Fibroblast of skin of left biceps (primary cell): ENCODE results near the gene ADH1A.
"Not testable (repeated sequence)": the region's sequence is repeated elsewhere in the genome, so short reads cannot be mapped to it uniquely, and the experiment has no call there.

ENCODE experiments used
- DNase-seq, 2 experiments: peaks; one replicate each; pipeline ENCODE4 v3.0.0-alpha.2; 2013; ENCODE audit warnings: low read depth in 2 of 2

Gene ADH1A

DNA sequence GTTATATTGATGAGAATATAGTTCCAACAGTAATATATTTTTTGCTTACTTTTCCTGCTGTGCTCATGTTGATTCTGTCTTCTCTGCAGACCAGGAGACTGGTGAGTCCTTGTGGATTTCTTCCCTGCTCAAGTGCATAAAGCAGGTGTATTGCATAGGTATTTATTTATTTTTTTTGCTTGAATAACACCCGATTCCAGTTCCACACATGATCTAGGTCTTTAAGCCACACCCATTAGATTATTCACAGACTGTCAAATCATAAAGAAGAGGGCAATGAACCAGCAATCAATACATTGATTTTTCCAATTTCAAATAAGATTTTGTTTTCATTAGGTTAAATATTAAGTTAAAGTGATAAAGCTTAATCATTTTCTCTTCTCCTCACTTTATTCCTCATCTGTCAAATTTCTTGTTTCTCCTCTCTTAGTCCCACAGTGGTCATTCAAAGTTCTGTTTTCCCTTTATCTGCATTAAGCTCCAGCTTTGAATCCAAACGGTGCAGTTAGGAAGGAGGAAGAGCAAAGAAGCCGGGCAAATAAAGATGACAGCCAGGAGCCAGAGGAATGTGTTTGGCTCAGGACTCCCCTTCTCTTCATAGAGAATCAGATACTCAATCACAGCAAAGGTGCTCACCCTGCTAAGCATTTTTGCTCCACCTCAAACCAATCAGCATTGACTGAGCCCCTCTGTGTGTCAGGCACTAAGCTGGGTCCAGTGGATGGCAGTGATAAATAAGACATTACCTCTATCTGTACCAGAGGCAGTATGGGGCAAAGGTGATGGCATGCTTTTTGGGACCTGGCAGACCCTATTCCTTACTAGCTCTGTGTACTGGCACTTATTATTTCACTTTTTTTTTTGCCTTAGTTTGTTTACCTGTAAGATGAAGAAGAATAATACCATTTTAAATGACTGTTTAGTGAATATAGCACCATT, at the start of gene ADH1A:
Gene ADH1A (minus strand): TSS at position 138 of the 939 bp plus-strand sequence. CDS start 71 bp downstream, at position 67.
- DNase-seq = no peak

- DNase-seq = no peak
These were observed 48.4 kb upstream of the ADH1A start for GRCh38 chr4:99339172-99339571.

GRCh38 chr4:99336553-99336952, 45.8 kb upstream of the ADH1A start:
- no peak for DNase-seq

- no peak for DNase-seq
These were observed 44.1 kb upstream of the ADH1A start for GRCh38 chr4:99334880-99335279.

DNA sequence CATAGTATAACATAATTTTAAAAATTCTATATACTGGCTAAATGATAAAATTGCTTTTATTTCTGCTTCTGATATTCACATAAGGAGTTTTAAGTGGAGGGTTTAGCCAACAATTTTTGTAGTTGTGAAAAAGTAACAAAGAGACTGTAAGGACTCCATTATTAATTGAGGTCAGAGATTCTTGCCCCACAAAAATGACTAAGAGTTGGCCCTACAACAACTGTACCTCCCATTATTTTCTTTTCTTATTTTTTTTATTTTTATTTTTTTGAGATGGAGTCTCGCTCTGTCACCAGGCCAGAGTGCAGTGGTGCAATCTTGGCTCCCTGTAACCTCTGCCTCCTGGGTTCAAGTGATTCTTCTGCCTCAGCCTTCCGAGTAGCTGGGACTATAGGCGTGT, 39.9 kb upstream of the ADH1A start:
- DNase-seq = no peak

DNA sequence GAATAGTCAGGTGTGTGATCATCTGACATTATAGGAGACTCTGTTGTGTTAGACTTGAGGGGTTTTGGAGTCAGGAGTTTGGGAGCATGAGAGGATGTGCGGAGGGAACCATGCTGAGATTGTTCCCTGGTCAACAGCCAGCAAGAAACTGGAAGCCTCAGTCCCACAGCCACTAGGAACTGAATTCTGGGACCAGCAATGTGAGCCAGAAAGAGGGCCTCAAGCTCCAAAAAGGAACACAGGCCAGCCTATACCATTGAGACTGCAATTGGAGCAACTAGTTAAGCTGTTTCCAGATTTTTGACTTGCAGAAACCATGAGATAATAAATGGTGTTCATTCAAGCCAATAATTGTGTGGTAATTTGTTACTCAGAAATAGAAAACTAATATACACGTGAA, 39.1 kb upstream of the ADH1A start:
- DNase-seq = no peak

- peak; percentile 23 to 39 for DNase-seq
These were observed 34.2 kb upstream of the ADH1A start for GRCh38 chr4:99324979-99325378.

DNA sequence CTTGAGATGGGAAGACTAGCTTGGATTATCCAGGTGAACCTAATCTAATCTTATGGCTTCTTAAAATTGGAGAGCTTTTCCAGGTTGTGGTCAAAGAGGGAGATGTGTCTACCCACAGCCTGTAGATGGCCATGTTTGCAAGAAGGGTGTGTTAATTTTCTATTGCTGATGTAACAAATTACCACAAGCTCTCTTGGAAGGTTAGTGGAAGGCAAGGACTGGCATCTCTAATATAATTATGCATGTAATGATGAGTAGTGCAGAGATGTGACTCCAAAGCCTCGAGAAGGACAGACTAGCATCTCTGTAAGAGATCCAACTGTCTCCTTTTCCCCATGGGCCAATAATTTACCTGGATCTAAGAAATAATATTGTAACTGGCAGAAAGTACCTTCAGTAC, 33.6 kb upstream of the ADH1A start:
- no peak for DNase-seq

DNA sequence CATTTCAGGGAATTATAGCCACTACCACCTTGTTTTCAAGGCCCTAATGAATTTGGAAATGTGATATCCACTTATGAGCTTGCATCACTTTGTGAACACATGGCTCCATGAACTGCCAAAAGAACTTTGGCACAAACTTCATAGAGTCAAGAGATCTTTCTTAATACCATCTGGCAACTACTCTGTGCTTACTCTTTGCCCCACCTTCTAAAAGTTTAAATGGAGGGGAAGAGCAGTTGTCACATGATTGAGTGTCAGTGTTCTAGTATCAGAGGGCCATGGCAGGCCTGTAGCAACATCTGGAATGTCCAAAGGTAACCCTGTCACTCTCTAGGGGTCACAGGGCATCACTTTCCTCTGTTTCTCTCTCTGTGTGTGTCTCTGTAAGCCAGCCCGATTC, 33.0 kb upstream of the ADH1A start:
- DNase-seq = peak in 1 of 2 experiments; percentile 12

- no peak for DNase-seq
These were observed 30.7 kb upstream of the ADH1A start, which contains the start of gene ADH1B for GRCh38 chr4:99321241-99322191. TSS of gene ADH1B (minus strand) at chr4:99321401. CDS start at chr4:99321331, 70 bp downstream.

- DNase-seq = not testable (repeated sequence)
These were observed 27.0 kb upstream of the ADH1A start for GRCh38 chr4:99317811-99318210.

DNA sequence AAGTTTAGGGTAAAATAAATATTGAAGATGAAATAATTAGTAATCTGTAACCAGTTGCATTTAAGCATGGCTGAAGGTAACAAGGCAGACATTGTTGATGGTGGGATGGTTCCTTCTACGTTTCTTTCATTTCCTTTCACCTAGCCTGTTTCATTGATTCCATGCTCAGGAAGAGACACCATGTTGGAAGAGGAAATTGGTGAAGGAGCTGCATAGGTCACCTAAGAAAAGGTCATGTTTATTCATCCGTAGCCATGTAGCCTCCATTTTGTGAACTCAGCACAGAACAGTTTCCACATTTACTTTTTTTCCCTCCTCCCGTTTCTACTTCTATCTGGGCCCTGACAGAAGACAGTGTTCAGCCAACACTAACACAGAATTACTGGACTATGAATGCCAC, 26.6 kb upstream of the ADH1A start:
- no peak for DNase-seq

- DNase-seq = no peak
These were observed 25.1 kb upstream of the ADH1A start for GRCh38 chr4:99315839-99316238.

DNA sequence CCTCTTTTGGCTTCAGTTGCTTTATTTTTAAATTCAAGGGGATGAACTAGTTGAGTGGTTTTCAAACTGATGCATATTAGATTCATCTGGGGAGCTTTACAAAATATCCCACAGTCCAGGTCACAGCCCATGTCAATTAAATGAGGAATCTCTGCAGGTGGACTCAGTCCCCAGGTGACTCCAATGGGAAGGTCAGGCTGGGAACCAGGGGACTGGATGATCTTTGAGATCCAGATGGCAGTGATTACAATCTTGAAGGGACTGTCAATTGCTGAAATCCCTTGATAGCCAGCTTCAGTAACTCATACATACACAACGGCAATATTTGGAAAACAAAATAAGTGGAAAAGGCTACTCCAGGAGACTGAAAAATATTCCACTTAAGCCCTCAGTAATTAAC, 23.4 kb upstream of the ADH1A start:
- DNase-seq = no peak

GRCh38 chr4:99310389-99310788, 19.6 kb upstream of the ADH1A start:
- no peak for DNase-seq

DNA sequence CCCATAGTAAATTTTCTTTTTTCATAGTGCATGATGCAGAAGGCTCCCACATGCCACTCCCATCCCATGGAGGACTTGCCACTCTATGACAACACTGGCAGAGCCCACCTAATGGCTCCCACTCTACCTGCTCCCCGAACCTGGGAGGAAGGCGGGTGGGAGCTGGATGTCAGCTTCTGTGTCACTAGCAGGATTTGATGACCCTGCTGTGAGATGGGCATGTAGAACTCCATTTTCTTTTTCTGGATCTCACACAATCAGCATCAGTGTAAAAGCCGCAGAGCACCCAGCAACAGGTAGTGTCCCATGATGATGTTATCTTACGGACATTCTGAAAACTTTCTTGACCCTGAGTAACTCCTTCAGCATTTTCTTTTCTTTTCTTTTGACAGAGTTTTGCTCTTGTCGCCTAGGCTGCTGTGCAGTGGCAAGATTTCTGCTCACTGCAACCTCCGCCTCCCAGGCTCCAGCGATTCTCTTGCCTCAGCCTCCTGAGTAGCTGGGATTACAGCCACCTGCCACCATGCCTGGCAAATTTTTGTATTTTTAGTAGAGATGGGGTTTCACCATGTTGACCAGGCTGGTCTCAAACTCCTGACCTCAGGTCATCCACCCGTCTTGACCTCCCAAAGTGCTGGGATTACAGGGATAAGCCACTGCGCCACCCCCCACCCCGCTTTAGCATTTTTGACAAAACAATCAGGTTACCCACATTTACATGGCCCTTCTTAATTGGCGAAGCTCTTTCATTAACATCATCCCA, 15.0 kb upstream of the ADH1A start:
- DNase-seq = no peak

DNA sequence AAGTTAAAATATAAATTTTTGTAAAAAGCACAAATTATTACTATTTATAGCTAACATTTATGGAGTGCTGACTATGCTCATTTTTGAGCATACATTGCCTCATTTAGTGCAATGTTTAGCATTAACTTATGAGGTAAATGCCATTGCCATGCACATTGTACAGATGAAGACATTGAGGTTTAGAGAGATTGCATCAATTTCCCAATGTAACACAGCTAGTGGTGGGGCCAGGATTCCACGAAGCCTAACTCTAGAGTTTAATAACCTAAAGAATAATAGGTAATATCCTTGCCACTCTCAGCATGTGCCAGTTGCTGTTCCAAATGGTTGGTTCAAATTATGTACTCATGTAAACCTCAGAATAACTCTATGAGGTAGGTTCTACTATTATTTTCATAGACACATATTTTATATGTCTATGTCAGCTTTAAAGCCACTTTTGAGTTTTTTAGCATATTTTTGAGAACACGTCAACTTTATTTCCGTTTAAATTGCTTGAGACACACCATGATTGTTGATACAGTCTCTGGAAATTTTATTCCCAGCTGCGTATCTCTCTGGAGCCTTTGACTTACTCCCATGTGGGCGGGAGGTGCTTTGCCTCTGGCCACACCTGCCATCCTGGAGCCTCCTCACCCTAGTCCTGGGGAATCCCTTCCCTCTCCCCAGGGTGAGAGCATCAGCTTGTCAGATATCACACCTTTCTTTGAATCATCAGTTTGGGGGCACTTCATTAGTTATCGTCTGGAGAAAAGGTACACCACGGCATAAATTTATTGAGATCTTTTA, 10.8 kb upstream of the ADH1A start:
- peak in 1 of 2 experiments; percentile 2 for DNase-seq

DNA sequence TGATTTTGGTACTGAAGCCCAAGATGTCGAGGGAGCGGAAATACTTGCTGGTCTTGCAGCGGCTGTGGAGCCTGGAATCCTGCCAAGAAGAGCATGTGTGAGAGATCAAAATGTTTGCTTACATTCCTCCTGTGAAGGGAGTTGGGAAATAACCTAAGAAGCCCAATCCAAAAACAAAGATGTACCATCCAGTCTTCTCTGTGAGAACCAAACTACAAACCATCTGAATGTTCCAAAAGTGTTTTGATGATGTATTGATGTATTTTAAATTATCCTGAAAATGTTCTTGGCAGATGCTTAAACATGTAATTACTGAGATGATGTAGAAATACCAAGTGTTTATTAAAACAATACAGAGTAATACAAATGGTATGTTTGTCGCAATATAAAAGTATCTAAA, 10.1 kb upstream of the ADH1A start:
- DNase-seq = peak; percentile 88 to 90

DNA sequence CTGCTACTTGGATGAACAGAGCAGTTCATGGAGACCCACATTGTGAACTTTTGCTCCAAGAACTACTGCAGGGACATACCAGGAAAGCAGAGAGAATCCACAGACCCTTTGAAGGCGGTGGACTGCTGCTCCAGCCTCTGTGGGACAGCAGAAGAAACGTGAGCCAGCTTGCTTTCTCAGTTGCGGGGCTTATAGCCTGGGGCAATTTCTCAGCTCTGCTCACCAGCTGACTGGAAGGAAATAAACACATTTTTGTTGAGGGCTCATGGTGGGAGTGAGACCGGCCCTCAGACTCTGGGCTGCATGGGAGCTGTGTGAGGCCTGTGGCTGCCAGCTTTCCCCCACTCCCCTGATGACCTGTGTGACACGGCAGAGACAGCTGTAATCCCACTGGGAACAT, 2.6 kb upstream of the ADH1A start:
- no peak for DNase-seq

GRCh38 chr4:99285387-99285786, 5.4 kb downstream of the ADH1A start:
- DNase-seq = no peak

DNA sequence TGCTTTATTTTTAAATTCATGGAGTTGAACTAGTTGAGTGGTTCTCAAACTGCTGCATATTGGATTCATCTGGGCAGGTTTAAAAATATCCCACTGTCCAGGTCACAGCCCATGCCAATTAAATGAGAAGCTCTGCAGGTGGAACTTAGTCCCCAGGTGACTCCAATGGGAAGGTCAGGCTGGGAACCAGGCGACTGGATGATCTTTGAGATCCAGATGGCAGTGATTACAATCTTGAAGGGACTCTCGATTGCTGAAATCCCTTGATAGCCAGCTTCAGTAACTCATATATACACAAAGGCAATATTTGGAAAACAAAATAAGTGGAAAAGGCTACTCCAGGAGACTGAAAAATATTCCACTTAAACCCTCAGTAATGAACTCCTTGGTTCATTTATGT, 8.1 kb downstream of the ADH1A start:
- DNase-seq = no peak
